Adrenal gland (tissue), 12 donors: ENCODE results near the gene LSM11. TPM values are rescaled to one million over a fixed set of nuclear protein-coding genes. Genes with fewer than 3 reads are reported as not detected.

Source experiments
- DNase-seq, 7 donors: peaks; one replicate each; pipeline ENCODE4 v3.0.0-alpha.2; 2019 to 2020
- H3K27ac ChIP-seq, 5 donors: fragments of 200-600 bp; sonication (generic) in 4 of 5; 1 replicate in 3 of 5; 2 replicates in 2 of 5; pipeline versions ENCODE4 v1.5.1 to v1.8.0; 2016 to 2020; ENCODE audit warnings: mild to moderate bottlenecking in 1 of 5
- H3K27me3 ChIP-seq: fragments of 200-600 bp; 2 replicates; pipeline ENCODE4 v1.8.0; 2021
- H3K36me3 ChIP-seq, 2 donors: fragments of 200-600 bp; replicated peaks in 1 of 2; 1 replicate in 1 of 2; 2 replicates in 1 of 2; pipeline versions ENCODE4 v1.5.1 to v1.8.0; 2018 to 2022
- H3K4me1 ChIP-seq, 2 donors: fragments of 200-600 bp; replicated peaks in 1 of 2; 1 replicate in 1 of 2; 2 replicates in 1 of 2; pipeline versions ENCODE4 v1.5.1 to v1.8.0; 2018 to 2021
- H3K4me3 ChIP-seq, 4 donors: fragments of 200-600 bp; sonication (generic) in 3 of 4; one replicate each; pipeline ENCODE4 v1.5.1; 2016 to 2018
- H3K9me3 ChIP-seq, 3 donors: fragments of 200-600 bp; sonication (generic) in 1 of 3; replicated peaks in 1 of 3; 1 replicate in 2 of 3; 2 replicates in 1 of 3; pipeline versions ENCODE4 v1.5.1 to v1.8.0; 2016 to 2021
- CTCF ChIP-seq, 6 experiments: fragments of 450-650 bp in 4 of 6; fragments of 200-600 bp in 2 of 6; sonication (generic) in 1 of 6; IDR thresholded peaks; 1 replicate in 5 of 6; 2 replicates in 1 of 6; pipeline versions ENCODE4 v1.5.1 to v1.8.0; 2016 to 2021; ENCODE audit warnings: antibody characterized with exemption in 6 of 6, mild to moderate bottlenecking in 2 of 6, moderate library complexity in 1 of 6
- POLR2A ChIP-seq, 2 donors: fragments of 450-650 bp; IDR thresholded peaks; one replicate each; pipeline ENCODE4 v1.6.1; 2017; ENCODE audit warnings: antibody characterized with exemption in 2 of 2, mild to moderate bottlenecking in 2 of 2, moderate library complexity in 1 of 2
- WGBS, 4 donors: extraction: QIAGEN DNeasy Blood & Tissue Kit in 2 of 4; methylation state at CpG; one replicate each; pipeline versions ENCODE4 v1.1.5 to v1.1.7; 2013 to 2017; 5-methylcytosine and 5-hydroxymethylcytosine counted together
- intact Hi-C, 2 donors: fragments of 100-400 bp; cut with DNase I; formaldehyde crosslinking; loops; one replicate each; pipeline versions ENCODE4 v1.14.1 to v1.15.0; 2022 to 2023
- polyA plus RNA-seq, 3 donors: library from polyadenylated mRNA; stranded (reverse); fragments of 200-250 nt in 2 of 3; fragments of 350-450 nt in 1 of 3; fragmentation: Illumina TruSeq in 1 of 3; extraction: RNeasy Lipid Tissue Mini Kit (QIAGEN cat#74804) in 1 of 3; gene quantifications; one replicate each; pipeline ENCODE4 v1.2.3, GENCODE V29; 2013 to 2014
- total RNA-seq, 9 donors: library from RNA; depleted of rRNA in 4 of 9; stranded (reverse); fragments of >200 nt in 4 of 9; fragments of 120-200 nt in 1 of 9; fragmentation: NEBNext Ultra II Directional in 1 of 9; extraction: Animal tissue kit (Norgen Biotek cat#: 25700) in 1 of 9; gene quantifications; one replicate each; pipeline versions ENCODE4 v1.1.0 to v1.2.4, GENCODE V29; 2013 to 2023
- donor health status: healthy with polysubstance abuse.
- donor health status: Bipolar disorder and iron deficiency.
- donor health status: DM: yes; HTN: yes; CAD: no.
- donor health status: DM: no; HTN: no; CAD: no.
- donor health status: DM: no; HTN: no; CAD: no.
- donor health status: DM: yes; HTN: yes; CAD: no.

LSM11 gene
- total and polyA plus RNA-seq, 12 donors: 1.0 to 28.2 (median 4.3) TPM

- 68 to 77% (median 71%) methylated on average over 12 of the region's 12 CpGs for WGBS, 4 donors
- no peak overlapping the region for H3K4me3 ChIP-seq
Measured at GRCh38 chr5:157739388-157740228, 3.9 kb upstream of the LSM11 start.

GRCh38 chr5:157740229-157740610 is 3.3 kb upstream of the LSM11 start:
- DNase-seq: no peak
- peaks cover 0 to 18% of the 10 kb centered on the region in 2 donors for H3K4me1 ChIP-seq
- H3K4me3 ChIP-seq: no peak overlapping the region
- intact Hi-C loops: loop anchor here in 1 of 2 donors (5.0 kb wide), 1 partner anchor 413 kb away; no protein-coding TSS in a partner anchor
- 53 to 66% (median 59%) methylated on average over 3 of the region's 3 CpGs for WGBS, 4 donors
- H3K27ac ChIP-seq: no peak overlapping the region
- TF ChIP-seq POLR2A (IDR thresholded peaks at IDR 0.05) (no peak), CTCF (IDR thresholded peaks at IDR 0.05) (peak in 4 of 6 experiments; percentile 15 to 33 (median 22))
- H3K36me3 ChIP-seq: peaks cover 0 to 20% of the 10 kb centered on the region in 2 donors
- H3K27me3 ChIP-seq: no peaks in the 10 kb centered on the region
- no peaks in the 10 kb centered on the region for H3K9me3 ChIP-seq

More at GRCh38 chr5:157739388-157740228, 3.9 kb upstream of the LSM11 start:
- Histone ChIP-seq H3K27me3 (no peaks in the 10 kb centered on the region), H3K4me1 (peaks cover 0 to 11% of the 10 kb centered on the region in 2 donors), H3K36me3 (peaks cover 0 to 26% of the 10 kb centered on the region in 2 donors), H3K27ac (no peak overlapping the region), H3K9me3 (no peaks in the 10 kb centered on the region)
- no peak for TF ChIP-seq POLR2A (IDR thresholded peaks at IDR 0.05)
- TF ChIP-seq CTCF (IDR thresholded peaks at IDR 0.05): no peak
- DNase-seq: no peak
- intact Hi-C loops: loop anchor here in 1 of 2 donors (5.0 kb wide), 1 partner anchor 412 kb away; no protein-coding TSS in a partner anchor

GRCh38 chr5:157741131-157741530 is 2.4 kb upstream of the LSM11 start:
- H3K9me3 ChIP-seq: no peaks in the 10 kb centered on the region
- H3K4me1 ChIP-seq: peaks cover 0 to 22% of the 10 kb centered on the region in 2 donors
- TF ChIP-seq CTCF (IDR thresholded peaks at IDR 0.05) (no peak), POLR2A (IDR thresholded peaks at IDR 0.05) (no peak)
- H3K27ac ChIP-seq: no peak overlapping the region
- intact Hi-C loops: loop anchor here in 1 of 2 donors (5.0 kb wide), 1 partner anchor 414 kb away; no protein-coding TSS in a partner anchor
- peaks cover 0 to 11% of the 10 kb centered on the region in 2 donors for H3K36me3 ChIP-seq
- no peak for DNase-seq
- no peaks in the 10 kb centered on the region for H3K27me3 ChIP-seq
- H3K4me3 ChIP-seq: no peak overlapping the region
- WGBS, 4 donors: 75 to 85% (median 77%) methylated on average over 4 of the region's 4 CpGs
